HG03108 (cell line): ENCODE measurements around the gene ZNF33B.
"Not testable (repeated sequence)": the region's sequence is repeated elsewhere in the genome, so short reads cannot be mapped to it uniquely, and the experiment has no call there.

Source experiments
- ATAC-seq: cut with Tn5 transposase; IDR thresholded peaks from one replicate; pipeline ENCODE4 v1.9.1; 2021; ENCODE audit warnings: moderate library complexity; ENCODE audit not compliant: unreplicated experiment

Gene ZNF33B

DNA sequence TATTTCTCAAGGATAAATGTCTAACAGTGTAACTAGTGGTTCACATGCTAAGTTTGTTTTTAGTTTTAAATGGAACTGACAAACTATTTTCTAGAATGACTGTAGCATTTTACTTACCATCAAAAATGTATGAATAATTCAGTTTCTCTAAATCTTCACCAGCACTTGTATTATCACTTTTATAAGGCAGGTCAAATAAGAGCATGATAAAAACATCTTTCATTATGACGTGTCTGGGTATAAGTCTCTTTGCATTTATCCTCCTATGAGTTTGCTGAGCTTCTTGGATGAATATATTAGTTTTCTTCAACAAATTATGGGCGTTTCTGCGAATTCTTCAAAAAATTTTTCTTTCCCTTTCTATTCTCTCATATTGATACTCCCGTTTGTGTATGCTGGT lies 19.9 kb downstream of the ZNF33B start:
- no peak for ATAC-seq

DNA sequence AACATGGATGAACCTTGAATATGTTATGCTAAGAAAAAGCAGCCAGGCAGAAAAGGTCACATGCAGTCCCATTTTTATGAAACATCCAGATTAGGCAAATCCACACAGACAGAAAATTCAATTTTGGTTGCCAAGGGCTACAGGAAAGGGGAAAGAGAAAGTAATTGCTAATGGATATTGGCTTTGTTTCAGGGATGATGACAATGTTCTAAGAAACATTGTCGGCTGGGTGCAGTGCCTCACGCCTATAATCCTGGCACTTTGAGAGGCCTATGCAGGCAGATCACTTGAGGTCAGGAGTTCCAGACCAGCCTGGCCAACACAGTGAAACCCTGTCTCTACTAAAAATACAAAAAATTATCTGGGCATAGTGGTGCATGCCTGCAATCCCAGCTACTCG lies 23.0 kb downstream of the ZNF33B start:
- ATAC-seq = no peak

- ATAC-seq = no peak
Observed at GRCh38 chr10:42609872-42610271, 28.5 kb downstream of the ZNF33B start.

DNA sequence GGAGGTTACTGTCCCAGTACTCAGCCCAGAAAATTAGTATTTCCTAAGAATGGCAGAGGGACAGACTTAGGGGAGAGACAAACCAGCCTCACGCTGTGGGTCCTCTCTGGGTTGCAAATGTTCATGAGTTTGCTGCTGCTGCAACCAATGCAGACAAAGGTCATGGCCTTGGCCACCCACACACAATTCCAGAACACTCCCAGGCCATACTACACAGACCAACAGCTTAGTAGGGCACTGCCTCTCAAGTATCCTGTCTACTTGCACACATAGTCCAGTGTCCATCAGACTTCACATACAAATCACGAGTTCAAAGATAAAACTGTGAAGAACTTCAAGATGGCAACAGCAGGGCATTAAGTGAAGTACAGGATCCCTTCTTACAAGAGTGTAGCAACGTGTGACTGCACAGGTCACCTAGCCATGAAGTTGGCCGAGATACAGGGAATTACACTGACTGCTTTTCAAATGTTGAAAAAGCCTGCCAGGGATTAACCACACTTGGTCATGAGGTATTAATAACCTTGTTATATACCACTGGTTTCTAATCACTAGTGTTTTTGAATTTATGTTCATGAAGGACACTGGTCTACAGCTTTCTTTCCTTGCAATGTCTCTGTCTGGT lies 40.0 kb downstream of the ZNF33B start:
- no peak for ATAC-seq

DNA sequence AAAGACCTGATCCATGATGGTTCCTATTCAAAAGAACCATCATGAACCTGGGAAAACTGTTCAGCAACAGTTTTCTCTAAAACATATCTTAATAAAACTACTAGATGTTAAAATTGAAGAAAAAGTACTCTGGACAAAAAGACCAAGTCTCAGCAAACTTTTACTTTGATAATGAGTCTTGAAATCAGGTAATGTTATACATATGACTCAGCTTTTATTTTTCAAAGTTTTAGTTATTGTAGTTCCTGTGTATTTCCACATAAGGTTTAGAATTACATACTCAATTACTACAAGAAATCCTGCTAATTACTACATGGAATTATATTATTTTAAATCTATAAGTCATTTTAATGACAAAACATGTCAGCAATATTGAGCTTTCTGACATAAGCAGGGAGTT lies 42.2 kb downstream of the ZNF33B start:
- no peak for ATAC-seq

- no peak for ATAC-seq
Observed at GRCh38 chr10:42594246-42594650, 44.1 kb downstream of the ZNF33B start.

DNA sequence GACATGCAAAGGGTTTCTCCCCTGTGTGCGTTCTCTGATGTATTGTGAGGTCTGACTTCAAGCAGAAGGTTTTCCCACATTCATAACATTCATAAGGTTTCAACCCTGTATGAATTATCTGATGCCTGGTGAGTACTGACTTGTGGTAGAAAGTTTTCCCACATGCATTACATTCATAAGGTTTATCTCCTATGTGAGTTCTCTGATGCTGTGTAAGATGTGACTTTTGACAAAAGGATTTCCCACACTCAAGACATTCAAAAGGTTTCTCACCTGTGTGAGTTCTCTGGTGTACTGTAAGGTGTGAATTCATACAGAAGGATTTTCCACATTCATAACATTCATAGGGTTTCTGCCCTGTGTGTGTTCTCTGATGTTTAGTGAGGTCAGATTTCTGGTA lies 45.1 kb downstream of the ZNF33B start:
- ATAC-seq = no peak

DNA sequence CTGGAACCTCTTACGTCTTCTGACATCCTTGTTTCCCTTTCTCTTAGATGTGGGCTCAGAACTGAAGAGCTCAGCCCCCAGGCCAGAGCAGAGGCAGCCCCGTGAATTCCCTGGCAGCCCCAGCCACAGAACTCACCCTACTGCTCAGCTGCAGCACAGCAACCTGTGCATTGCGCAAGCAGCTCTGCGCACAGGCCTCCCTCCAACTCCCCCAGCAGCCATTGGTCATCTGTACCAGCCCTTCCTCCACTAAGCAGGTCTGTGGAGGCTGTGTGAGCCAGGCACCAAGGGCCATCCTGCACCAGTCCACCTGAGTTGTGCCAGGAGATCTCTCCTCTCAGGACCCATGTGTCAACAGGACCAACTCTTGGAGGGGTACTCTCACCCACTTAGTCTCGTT lies 54.5 kb downstream of the ZNF33B start:
- no peak for ATAC-seq

- no peak for ATAC-seq
Observed at GRCh38 chr10:42578019-42578418, 60.4 kb downstream of the ZNF33B start.

GRCh38 chr10:42576338-42576737 lies 62.0 kb downstream of the ZNF33B start:
- ATAC-seq = no peak

DNA sequence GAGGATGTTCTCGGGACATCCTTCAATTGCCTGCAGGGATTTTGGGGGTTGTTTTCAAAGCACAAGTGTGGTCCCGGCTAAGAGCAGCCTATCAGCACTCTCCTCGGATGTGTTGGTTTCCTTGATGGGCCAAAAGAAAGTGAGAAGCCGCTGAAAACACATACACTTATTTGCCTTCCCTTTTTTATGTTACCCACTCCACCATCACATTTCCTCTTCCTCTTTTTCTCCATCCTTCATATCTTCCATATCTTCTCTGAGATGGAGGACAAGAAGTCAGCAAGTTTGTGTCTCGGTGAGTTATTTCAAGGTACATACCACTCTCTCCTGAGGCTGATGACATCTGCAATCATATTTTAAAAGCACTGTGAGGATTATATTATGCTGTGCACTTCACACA lies 64.0 kb downstream of the ZNF33B start:
- ATAC-seq = no peak

DNA sequence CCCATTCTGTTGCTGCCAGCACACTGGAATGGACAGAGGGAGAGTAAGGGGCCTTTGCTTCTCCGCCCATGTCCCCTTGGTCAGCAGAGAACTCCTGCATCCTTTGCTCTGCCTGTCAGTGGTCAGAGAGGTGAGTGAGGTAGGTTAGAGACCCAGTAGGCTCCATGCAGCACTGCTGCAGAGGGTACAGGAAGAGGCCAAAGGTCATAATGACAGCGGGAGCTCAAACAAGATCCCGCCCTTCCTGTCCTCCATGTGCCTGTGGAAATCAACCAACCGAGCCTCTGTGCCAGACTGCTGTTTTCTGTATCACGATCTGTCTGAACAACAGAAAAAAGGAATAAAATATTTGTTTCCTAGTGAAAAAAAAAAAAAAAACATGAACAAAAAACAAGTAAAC lies 81.4 kb downstream of the ZNF33B start:
- ATAC-seq = no peak

- not testable (repeated sequence) for ATAC-seq
Observed at GRCh38 chr10:42553576-42553975, 84.8 kb downstream of the ZNF33B start.

GRCh38 chr10:42553064-42553407 lies 85.3 kb downstream of the ZNF33B start:
- peak; percentile 21 for ATAC-seq

DNA sequence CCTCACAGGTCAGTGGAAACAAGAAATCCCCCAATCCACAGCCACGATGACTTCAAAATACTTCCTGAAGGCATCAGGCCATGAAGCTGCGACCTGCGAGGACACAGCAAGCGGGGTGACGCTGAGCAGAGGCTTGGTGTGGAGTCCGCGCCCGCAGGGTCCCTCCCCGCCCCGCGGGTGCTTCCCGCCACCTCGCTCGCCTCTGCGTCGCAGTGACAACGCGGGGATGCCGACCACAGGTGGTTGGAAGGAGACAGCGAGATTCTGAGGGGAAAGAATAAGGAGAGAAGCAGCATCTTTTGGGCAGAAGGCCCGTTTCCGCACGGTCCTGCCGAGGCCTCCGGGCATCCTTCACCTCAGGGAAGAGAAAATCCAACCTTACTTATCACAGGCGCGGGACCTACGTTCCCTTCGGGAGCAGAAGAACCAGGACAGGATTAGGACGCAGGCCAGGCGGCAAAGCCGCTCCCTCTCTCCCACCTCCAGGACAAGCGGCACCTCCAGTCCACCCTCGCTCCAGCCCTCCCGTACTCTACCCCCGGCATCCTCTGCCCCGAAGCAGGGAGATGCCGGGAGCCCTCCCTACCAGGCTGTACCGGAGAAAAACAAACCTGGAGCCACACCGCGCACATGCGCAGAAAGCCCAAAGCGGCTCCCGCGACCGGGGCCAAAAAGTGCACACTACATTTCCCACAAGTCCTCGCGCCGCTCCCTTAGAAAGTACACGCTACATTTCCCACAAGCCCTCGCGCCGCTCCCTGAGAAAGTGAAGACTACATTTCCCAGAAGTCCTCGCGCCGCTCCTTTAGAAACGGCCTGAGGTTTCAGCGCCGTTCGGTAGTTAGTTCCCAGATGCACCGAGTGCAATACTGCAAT lies 85.9 kb downstream of the ZNF33B start:
- peak; percentile 94 for ATAC-seq

DNA sequence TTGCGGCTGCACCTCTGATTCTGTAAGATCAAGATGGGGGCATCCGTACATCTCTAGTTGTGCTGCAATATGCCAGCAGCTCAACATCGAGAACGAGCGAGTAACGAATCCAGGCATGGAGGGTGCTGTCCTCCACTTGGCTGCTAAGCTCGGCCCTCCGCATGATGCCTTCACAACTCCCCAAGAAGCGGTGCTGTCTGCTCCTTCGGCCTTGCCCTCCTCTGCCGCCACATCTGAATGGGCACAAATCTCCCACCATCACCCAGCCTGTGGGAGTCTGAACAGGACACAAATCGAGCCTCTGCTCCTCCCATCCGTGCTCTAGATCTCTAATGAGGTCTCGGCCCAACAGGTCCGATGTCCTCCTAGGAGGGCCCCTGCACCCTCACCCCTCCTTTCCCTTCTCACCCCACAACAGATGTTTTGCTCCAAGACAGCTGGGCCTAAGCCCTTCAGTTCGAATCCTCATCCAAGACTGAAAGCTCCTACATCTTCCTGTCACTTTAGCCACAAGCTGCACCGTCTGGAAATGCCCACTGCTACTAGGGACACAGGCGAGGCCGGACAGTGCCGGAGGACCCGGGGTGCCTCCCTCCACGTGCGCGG lies 86.7 kb downstream of the ZNF33B start:
- no peak for ATAC-seq

DNA sequence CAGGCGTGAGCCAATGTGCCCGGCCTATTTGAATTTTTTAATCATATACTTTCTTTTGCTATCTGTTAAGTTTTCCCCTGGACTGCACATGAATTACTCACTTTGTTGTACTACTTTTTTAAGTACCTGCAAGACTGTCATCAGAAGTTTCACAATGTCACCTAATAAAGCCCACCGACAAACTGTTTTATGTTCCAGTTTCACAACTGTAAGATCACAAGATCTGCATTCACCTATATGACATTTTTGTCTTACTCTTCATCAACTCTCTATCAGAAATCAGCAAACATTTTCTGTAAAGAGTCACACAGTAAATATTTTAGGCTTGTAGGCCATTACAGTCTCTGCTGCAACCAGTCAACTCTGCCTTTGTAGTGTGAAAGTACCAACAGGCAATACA lies 88.5 kb downstream of the ZNF33B start:
- ATAC-seq = no peak

GRCh38 chr10:42548254-42548653 lies 90.1 kb downstream of the ZNF33B start:
- no peak for ATAC-seq

- no peak for ATAC-seq
Observed at GRCh38 chr10:42544945-42545344, 93.4 kb downstream of the ZNF33B start.

GRCh38 chr10:42543840-42544372 lies 94.5 kb downstream of the ZNF33B start:
- no peak for ATAC-seq
